Stimulated activated effector memory CD8-positive, alpha-beta T cell treated with anti-CD3 and anti-CD28 coated beads, Interleukin-12 subunit alpha, Interleukin-12 subunit beta, amount 100 ng/mL, for 72 hours (primary cell): ENCODE data around the gene IBA57.
"Not testable (repeated sequence)": the region's sequence is repeated elsewhere in the genome, so short reads cannot be mapped to it uniquely, and the experiment has no call there.

Experiments
- ATAC-seq: fragments of 150-1000 bp; cut with Tn5 transposase; 2 replicates; pipeline ENCODE4 v1.10.0; 2021
- DNase-seq, 2 donors: peaks; one replicate each; pipeline ENCODE4 v3.0.0; 2021 to 2022; ENCODE audit warnings: low spot score in 2 of 2
- H3K27ac Mint-ChIP-seq: one replicate; pipeline ENCODE4 v1.8.0; 2022; ENCODE audit warnings: mild to moderate bottlenecking, mixed read lengths
- H3K36me3 Mint-ChIP-seq: one replicate; pipeline ENCODE4 v1.8.0; 2022; ENCODE audit warnings: mild to moderate bottlenecking, mixed read lengths
- H3K4me1 Mint-ChIP-seq: one replicate; pipeline ENCODE4 v1.8.0; 2022; ENCODE audit warnings: mixed read lengths
- H3K4me3 Mint-ChIP-seq: one replicate; pipeline ENCODE4 v1.8.0; 2022; ENCODE audit warnings: mild to moderate bottlenecking, mixed read lengths
- H3K9me3 Mint-ChIP-seq: one replicate; pipeline ENCODE4 v1.8.0; 2022; ENCODE audit warnings: mixed read lengths

Gene IBA57

GRCh38 chr1:228180271-228180958 is 14.8 kb downstream of the IBA57 start:
- peaks cover 10% of the 10 kb centered on the region for H3K4me1 Mint-ChIP-seq

GRCh38 chr1:228180959-228181644 is 15.5 kb downstream of the IBA57 start:
- no peak for DNase-seq
- H3K27ac Mint-ChIP-seq: no peak overlapping the region
- H3K4me3 Mint-ChIP-seq: no peak overlapping the region
- no peaks in the 10 kb centered on the region for H3K9me3 Mint-ChIP-seq
- H3K36me3 Mint-ChIP-seq: no peaks in the 10 kb centered on the region
- no peak for ATAC-seq
- peaks cover 17% of the 10 kb centered on the region for H3K4me1 Mint-ChIP-seq

More at GRCh38 chr1:228180271-228180958, 14.8 kb downstream of the IBA57 start:
- no peak overlapping the region for H3K27ac Mint-ChIP-seq
- DNase-seq (no peak), ATAC-seq (no peak)
- H3K4me3 Mint-ChIP-seq: no peak overlapping the region
- H3K9me3 Mint-ChIP-seq: no peaks in the 10 kb centered on the region
- H3K36me3 Mint-ChIP-seq: no peaks in the 10 kb centered on the region

DNA sequence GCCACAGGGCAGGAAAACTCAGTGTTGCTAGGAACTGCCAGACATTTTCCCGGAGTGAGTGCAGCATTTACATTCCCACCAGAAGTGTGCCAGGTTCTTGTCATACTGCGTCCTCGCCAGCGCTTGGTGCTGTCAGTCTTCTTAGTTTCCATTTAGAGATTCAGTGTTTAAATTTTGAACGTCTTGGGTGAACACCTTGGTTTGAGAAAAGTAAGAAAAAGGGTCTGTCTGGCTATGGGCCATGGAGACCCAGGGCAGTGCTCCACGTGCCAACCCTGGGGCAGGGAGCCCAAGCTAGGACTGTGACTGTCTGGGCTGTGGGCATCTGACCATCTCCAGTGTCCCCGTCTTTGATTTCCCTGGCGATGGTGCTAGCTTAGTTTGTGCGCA is 16.0 kb downstream of the IBA57 start:
- peak overlapping the region; percentile 40 for H3K27ac Mint-ChIP-seq
- no peak for DNase-seq

GRCh38 chr1:228182296-228183030 is 16.9 kb downstream of the IBA57 start:
- no peaks in the 10 kb centered on the region for H3K9me3 Mint-ChIP-seq
- ATAC-seq (no peak), DNase-seq (no peak)
- no peak overlapping the region for H3K4me3 Mint-ChIP-seq
- peaks cover 19% of the 10 kb centered on the region for H3K4me1 Mint-ChIP-seq
- H3K36me3 Mint-ChIP-seq: no peaks in the 10 kb centered on the region
- H3K27ac Mint-ChIP-seq: peak overlapping the region; percentile 40

More for the DNA sequence above, 16.0 kb downstream of the IBA57 start:
- peaks cover 19% of the 10 kb centered on the region for H3K4me1 Mint-ChIP-seq
- no peaks in the 10 kb centered on the region for H3K36me3 Mint-ChIP-seq
- no peaks in the 10 kb centered on the region for H3K9me3 Mint-ChIP-seq
- H3K4me3 Mint-ChIP-seq: no peak overlapping the region
- ATAC-seq: no peak

DNA sequence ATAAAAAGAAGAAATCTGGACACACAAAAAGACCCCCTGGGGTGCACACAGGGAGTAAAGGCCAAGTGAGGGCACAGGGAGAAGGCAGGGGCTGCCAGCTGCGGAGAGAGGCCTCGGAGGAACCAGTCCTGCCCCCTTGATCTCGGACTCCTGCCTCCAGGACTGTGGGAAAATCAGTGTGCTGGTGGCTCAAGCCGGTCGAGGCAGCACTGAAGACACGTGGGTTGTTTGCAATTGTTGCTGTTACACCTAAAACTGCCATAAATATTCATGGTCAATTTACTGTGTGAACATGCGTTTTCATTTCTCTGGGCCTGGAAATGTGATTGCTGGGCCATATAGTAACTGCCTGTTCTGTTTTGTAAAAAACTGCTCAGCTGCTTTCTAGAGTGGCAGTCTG is 18.5 kb downstream of the IBA57 start:
- Mint-ChIP-seq H3K27ac (no peak overlapping the region), H3K4me1 (peaks cover 19% of the 10 kb centered on the region), H3K9me3 (no peaks in the 10 kb centered on the region), H3K36me3 (no peaks in the 10 kb centered on the region), H3K4me3 (no peak overlapping the region)
- DNase-seq: no peak
- ATAC-seq: no peak

GRCh38 chr1:228185641-228185965 is 20.0 kb downstream of the IBA57 start:
- ATAC-seq (peak; percentile 90), DNase-seq (no peak)
- Mint-ChIP-seq H3K4me3 (no peak overlapping the region), H3K36me3 (no peaks in the 10 kb centered on the region), H3K9me3 (no peaks in the 10 kb centered on the region), H3K4me1 (peaks cover 19% of the 10 kb centered on the region), H3K27ac (peak overlapping the region; percentile 10)

GRCh38 chr1:228188249-228188648 is 22.6 kb downstream of the IBA57 start:
- not testable (repeated sequence) for H3K27ac Mint-ChIP-seq, H3K36me3 Mint-ChIP-seq, H3K4me3 Mint-ChIP-seq, H3K9me3 Mint-ChIP-seq, ATAC-seq, DNase-seq
- H3K4me1 Mint-ChIP-seq: peaks cover 13% of the 10 kb centered on the region

DNA sequence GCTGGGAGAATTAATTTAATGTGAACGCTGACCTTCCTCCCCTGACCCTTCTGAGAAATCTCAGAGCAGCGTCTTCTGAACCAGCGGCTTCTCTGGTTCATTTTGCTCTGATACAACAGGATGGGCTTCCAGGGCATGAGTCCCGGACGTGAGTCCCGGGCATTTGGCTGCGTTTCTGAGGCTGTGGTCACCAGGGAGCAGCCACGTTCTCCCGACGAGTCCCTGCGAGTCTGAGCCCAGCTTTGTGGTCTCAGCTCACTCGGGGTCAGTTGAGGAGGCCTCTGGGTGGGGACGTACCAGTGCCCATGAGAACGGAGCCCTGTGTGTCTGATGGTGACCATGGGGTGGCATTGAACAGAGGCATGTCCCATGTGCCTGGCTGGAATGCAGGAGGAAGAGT is 24.6 kb downstream of the IBA57 start:
- ATAC-seq: no peak
- DNase-seq: no peak
- no peaks in the 10 kb centered on the region for H3K9me3 Mint-ChIP-seq
- H3K27ac Mint-ChIP-seq: peak overlapping the region; percentile 60
- H3K4me1 Mint-ChIP-seq: peaks cover 11% of the 10 kb centered on the region
- no peaks in the 10 kb centered on the region for H3K36me3 Mint-ChIP-seq
- H3K4me3 Mint-ChIP-seq: no peak overlapping the region

DNA sequence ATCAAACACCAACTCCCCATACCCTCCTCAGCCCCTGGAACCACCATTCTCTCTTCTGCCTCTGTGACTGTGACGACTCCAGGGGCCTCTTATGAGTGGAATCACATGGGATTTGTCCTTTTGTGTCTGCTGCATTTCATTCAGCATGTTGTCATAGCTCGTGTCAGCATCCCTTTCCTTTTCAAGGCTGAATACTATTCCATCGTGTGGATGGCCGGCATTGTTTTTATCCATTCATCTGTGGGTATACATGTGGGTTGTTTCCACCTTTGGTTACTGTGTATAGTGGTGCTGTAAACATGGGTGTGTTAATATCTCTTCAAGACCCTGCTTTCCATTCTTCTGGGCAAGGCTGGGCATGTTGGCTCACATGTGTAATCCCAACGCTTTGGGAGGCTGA is 25.2 kb downstream of the IBA57 start:
- Mint-ChIP-seq H3K4me3 (no peak overlapping the region), H3K9me3 (no peaks in the 10 kb centered on the region), H3K4me1 (peaks cover 5% of the 10 kb centered on the region), H3K36me3 (no peaks in the 10 kb centered on the region), H3K27ac (no peak overlapping the region)
- ATAC-seq: no peak
- DNase-seq: no peak

DNA sequence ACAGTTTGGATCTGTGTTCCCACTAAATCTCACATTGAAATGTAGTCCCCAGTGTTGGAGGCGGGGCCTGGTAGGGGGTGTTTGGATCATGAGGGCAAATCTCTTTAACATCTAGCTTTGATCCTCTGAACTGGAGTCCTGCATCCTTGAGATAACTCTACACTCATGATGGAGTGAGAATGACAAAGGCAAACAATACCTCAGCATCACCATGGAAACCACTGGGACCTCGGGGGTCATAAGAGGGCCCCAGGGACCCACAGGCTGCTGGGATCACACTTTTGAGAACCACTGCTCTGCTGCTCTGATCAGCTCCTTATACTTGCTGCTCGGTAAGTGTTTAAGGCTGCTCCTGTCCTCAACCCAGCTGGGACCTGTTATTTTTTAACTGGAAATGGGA is 28.8 kb downstream of the IBA57 start:
- Mint-ChIP-seq H3K4me1 (no peaks in the 10 kb centered on the region), H3K27ac (no peak overlapping the region), H3K4me3 (no peak overlapping the region), H3K9me3 (peaks cover 5% of the 10 kb centered on the region), H3K36me3 (no peaks in the 10 kb centered on the region)
- DNase-seq: no peak
- no peak for ATAC-seq

DNA sequence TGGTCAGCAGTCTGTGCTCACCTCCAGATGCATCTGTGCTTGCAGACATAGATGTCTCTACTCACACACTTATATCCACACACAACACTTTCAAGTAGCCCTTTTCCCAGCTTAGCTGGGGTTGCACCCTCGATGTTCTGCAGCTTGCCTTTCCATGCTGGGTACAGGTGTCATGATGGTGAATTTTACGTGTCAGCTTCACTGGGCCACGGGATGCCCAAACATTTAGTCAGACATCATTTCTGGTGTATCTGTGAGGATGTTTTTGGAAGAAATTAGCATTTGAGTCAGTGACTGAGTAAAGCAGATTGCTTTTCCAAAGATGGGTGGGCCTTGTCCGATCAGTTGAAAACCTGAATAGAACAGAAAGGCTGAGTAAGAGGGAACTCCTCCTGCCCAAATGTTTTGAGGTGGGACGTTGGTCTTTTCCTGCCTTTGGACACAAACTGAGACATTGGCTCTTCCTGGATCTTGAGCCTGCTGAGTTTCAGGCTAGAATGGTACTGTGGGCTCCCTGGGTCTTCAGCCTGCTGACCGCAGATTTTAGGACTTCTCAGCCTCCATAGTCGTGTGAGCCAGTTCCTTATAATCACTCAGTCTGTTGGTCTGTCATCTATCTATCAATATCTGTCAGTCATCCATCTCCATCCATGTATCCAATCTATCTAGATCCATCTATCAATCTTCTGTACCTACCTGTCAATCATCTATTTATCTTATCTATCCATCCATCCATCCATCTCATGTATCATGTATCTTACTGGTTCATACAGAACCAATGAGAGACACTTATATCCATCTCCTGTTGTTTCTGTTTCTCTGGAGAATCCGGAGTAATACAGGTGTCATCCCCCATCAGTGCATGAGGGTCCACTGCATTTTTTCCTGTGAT is 29.6 kb downstream of the IBA57 start:
- Mint-ChIP-seq H3K9me3 (peaks cover 8% of the 10 kb centered on the region), H3K27ac (no peak overlapping the region), H3K36me3 (no peaks in the 10 kb centered on the region), H3K4me3 (no peak overlapping the region), H3K4me1 (no peaks in the 10 kb centered on the region)
- ATAC-seq (no peak), DNase-seq (no peak)

- H3K27ac Mint-ChIP-seq: no peak overlapping the region
- no peaks in the 10 kb centered on the region for H3K4me1 Mint-ChIP-seq
- no peak overlapping the region for H3K4me3 Mint-ChIP-seq
- no peak for DNase-seq
- no peaks in the 10 kb centered on the region for H3K36me3 Mint-ChIP-seq
- H3K9me3 Mint-ChIP-seq: peaks cover 8% of the 10 kb centered on the region
- ATAC-seq: no peak
Measured at GRCh38 chr1:228197555-228198147, 32.0 kb downstream of the IBA57 start.

- ATAC-seq (no peak), DNase-seq (no peak)
- no peaks in the 10 kb centered on the region for H3K4me1 Mint-ChIP-seq
- no peak overlapping the region for H3K27ac Mint-ChIP-seq
- H3K36me3 Mint-ChIP-seq: no peaks in the 10 kb centered on the region
- peaks cover 8% of the 10 kb centered on the region for H3K9me3 Mint-ChIP-seq
- H3K4me3 Mint-ChIP-seq: no peak overlapping the region
Measured at GRCh38 chr1:228198977-228199590, 33.5 kb downstream of the IBA57 start.

- Mint-ChIP-seq H3K27ac (no peak overlapping the region), H3K9me3 (no peaks in the 10 kb centered on the region), H3K36me3 (no peaks in the 10 kb centered on the region), H3K4me1 (no peaks in the 10 kb centered on the region), H3K4me3 (no peak overlapping the region)
- ATAC-seq: no peak
- no peak for DNase-seq
Measured at GRCh38 chr1:228204958-228205357, 39.4 kb downstream of the IBA57 start.
